ENCODE measurements around the gene ENPP1. TPM values are rescaled to one million over a fixed set of nuclear protein-coding genes. Genes with fewer than 3 reads are reported as not detected.

ENPP1 gene
- total RNA-seq, 1 experiment from 2014 or later: 6.5 TPM

DNA sequence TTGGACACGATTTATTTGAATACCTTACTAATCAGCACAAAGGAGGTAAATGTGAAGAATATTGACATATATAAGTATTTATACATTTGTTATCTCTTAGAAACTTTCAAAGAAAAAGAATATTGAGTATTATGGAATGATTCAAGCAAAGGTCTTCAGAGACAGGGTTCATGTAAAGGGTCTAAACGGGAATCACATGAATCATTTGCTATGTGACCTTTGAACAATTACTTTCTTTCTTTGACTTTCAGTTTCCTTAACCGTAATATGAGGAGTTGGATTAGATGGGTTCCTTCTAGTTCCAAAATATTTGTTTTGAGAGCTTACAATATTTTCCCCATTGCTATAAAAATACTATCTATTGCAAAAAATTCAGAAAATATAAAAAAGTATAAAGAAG is 14.3 kb downstream of the ENPP1 start:
- H3K27me3 ChIP-seq (ENCODE audit: insufficient read depth, low read length): no peaks in the 10 kb centered on the region
- H3K4me1 ChIP-seq (ENCODE audit: control insufficient read depth in 1 of 2, insufficient read depth in 2 of 2, low read length in 2 of 2): 0 out of 4 replicates have a peak, but pooled peaks cover 0 to 3% of the 10 kb centered on the region in 2 experiments
- H3K4me2 ChIP-seq (ENCODE audit: low read length): no peak overlapping the region

More for the DNA sequence above, 14.3 kb downstream of the ENPP1 start:
- Histone ChIP-seq H4K20me1 (ENCODE audit: insufficient read depth) (no peaks in the 10 kb centered on the region), H3K27ac (ENCODE audit: low read depth, low read length) (no peak overlapping the region), H3K4me3 (replicated peaks in 1 of 2; ENCODE audit: low read depth in 1 of 2, low read length in 2 of 2) (no peak overlapping the region), H3K36me3 (ENCODE audit: control insufficient read depth in 1 of 2, insufficient read depth in 2 of 2, low read length in 2 of 2) (no peaks in the 10 kb centered on the region), H3K9ac (ENCODE audit: low read length) (no peak overlapping the region), H2AFZ (ENCODE audit: low read depth, low read length, poor library complexity, severe bottlenecking) (no peak overlapping the region), H3K79me2 (ENCODE audit: insufficient read depth, low read length) (no peaks in the 10 kb centered on the region), H3K9me2 (ENCODE audit: insufficient read depth) (no peaks in the 10 kb centered on the region), H3K9me3 (ENCODE audit: control insufficient read depth in 1 of 2, insufficient read depth in 1 of 2, low read depth in 1 of 2, low read length in 2 of 2) (no peaks in the 10 kb centered on the region)
- ChIA-PET RAD21 (ENCODE audit: low non-redundant PET in 1 of 2, low total read pairs in 2 of 2, uncharacterized antibody in 2 of 2, unreplicated experiment in 2 of 2) (no interaction called here), CTCF (no interaction called here), POLR2A (no interaction called here)
- ATAC-seq: no peak
- TF ChIP-seq YY1 (IDR thresholded peaks at IDR 0.05; ENCODE audit: extremely low read depth, insufficient replicate concordance, low read depth, low read length): no peak
- TF ChIP-seq CEBPB (IDR thresholded peaks at IDR 0.05; ENCODE audit: low read depth): no peak
- no peak for TF ChIP-seq SP1 (IDR thresholded peaks at IDR 0.05; ENCODE audit: low read depth)
- no peak for TF ChIP-seq SIN3A (IDR thresholded peaks at IDR 0.05; ENCODE audit: low read depth)
- TF ChIP-seq JUND (IDR thresholded peaks at IDR 0.05): no peak
- TF ChIP-seq REST (IDR thresholded peaks at IDR 0.05; ENCODE audit: low read depth): no peak
- no peak for TF ChIP-seq EGR1 (IDR thresholded peaks at IDR 0.05; ENCODE audit: low read depth)
- no peak for TF ChIP-seq ZFX (IDR thresholded peaks at IDR 0.05)
- no peak for TF ChIP-seq TCF7L2 (IDR thresholded peaks at IDR 0.05; ENCODE audit: borderline replicate concordance, extremely low read depth, insufficient read depth, insufficient read length)
- intact Hi-C loops (cut with micrococcal nuclease): no loop called here
- no peak for DNase-seq (ENCODE audit: low read depth, low spot score)
- BruUV-seq (replicated peaks): no TSS peak

All from HCT116 (cell line).